GM12878 (cell line): ENCODE measurements around the gene DUSP12. TPM values are rescaled to one million over a fixed set of nuclear protein-coding genes. Genes with fewer than 3 reads are reported as not detected.
A peak's percentile ranks its signal among the peaks of the same experiment; 100 is the strongest.

Experiments used
- ATAC-seq: fragments of 200-7000 bp; cut with Tn5 transposase; 3 replicates; pipeline ENCODE4 v1.9.1; 2020; ENCODE audit warnings: mild to moderate bottlenecking, moderate library complexity
- BruUV-seq: library from RNA; stranded (reverse); fragments of 400-500 nt; replicated peaks from 2 replicates; lab custom pipeline; 2021; lab: Mats Ljungman, UMichigan
- CTCF ChIA-PET: fragments of 300-600 bp; sonication (Branson Sonifier 250); formaldehyde crosslinking; extraction: SDS; loops from one replicate; lab custom pipeline; 2021; ENCODE audit warnings: inconsistent platforms; lab: Yijun Ruan, JAX
- POLR2A ChIA-PET: fragments of 350-600 bp; formaldehyde crosslinking; extraction: SDS; loops from one replicate; lab custom pipeline; 2021; ENCODE audit warnings: inconsistent platforms; lab: Charles Lee
- RAD21 ChIA-PET: fragments of 300-600 bp; sonication (Branson Sonifier 250); formaldehyde crosslinking; loops from one replicate; lab custom pipeline; 2023; ENCODE audit warnings: antibody characterized with exemption; ENCODE audit not compliant: unreplicated experiment; lab: Charles Lee
- SMC1A ChIA-PET: fragments of 300-600 bp; sonication (Branson Sonifier 250); formaldehyde crosslinking; loops from one replicate; lab custom pipeline; 2023; ENCODE audit not compliant: unreplicated experiment, uncharacterized antibody; lab: Charles Lee
- DNase-seq: peaks from one replicate; pipeline ENCODE4 v3.0.0-alpha.2; 2011; ENCODE audit warnings: low read depth, low spot score
- FAIRE-seq: peaks from 3 replicates; lab custom pipeline; 2011; peaks lifted over from hg19 to GRCh38; lab: Jason Lieb, UNC
- H2AFZ ChIP-seq: 2 replicates; pipeline ENCODE4 v1.6.0; 2011; ENCODE audit warnings: low read depth, low read length, control low read depth; ENCODE audit not compliant: control insufficient read depth
- H3K27ac ChIP-seq: 2 replicates; pipeline ENCODE4 v1.5.1; 2011; ENCODE audit warnings: control low read depth; ENCODE audit not compliant: control insufficient read depth, insufficient read depth
- H3K27me3 ChIP-seq, 2 experiments: replicated peaks in 1 of 2; 2 replicates each; pipeline versions ENCODE4 v1.6.0 to v1.6.1; 2011; ENCODE audit warnings: low read length in 1 of 2; ENCODE audit not compliant: control insufficient read depth in 2 of 2, insufficient read depth in 2 of 2
- H3K36me3 ChIP-seq, 2 experiments: 2 replicates each; pipeline ENCODE4 v1.5.1; 2011; ENCODE audit warnings: low read length in 1 of 2; ENCODE audit not compliant: control insufficient read depth in 2 of 2, insufficient read depth in 2 of 2
- H3K4me1 ChIP-seq: 2 replicates; pipeline ENCODE4 v1.6.1; 2011; ENCODE audit warnings: mild to moderate bottlenecking, low read length, moderate library complexity, mixed read lengths; ENCODE audit not compliant: control insufficient read depth, insufficient read depth
- H3K4me2 ChIP-seq: 2 replicates; pipeline ENCODE4 v1.6.0; 2011; ENCODE audit warnings: control low read depth; ENCODE audit not compliant: control insufficient read depth, insufficient read depth
- H3K4me3 ChIP-seq: fragments of 200-600 bp; sonication (generic); 2 replicates; pipeline ENCODE4 v1.5.1; 2016
- H3K79me2 ChIP-seq: 2 replicates; pipeline ENCODE4 v1.6.0; 2011; ENCODE audit warnings: low read length; ENCODE audit not compliant: control insufficient read depth, insufficient read depth
- H3K9ac ChIP-seq: 2 replicates; pipeline ENCODE4 v1.8.0; 2011; ENCODE audit warnings: low read length, control low read depth, mixed read lengths; ENCODE audit not compliant: control insufficient read depth, insufficient read depth
- H3K9me3 ChIP-seq: replicated peaks from 3 replicates; pipeline ENCODE4 v1.5.1; 2011; ENCODE audit warnings: mild to moderate bottlenecking, low read length; ENCODE audit not compliant: control insufficient read depth, insufficient read depth
- H4K20me1 ChIP-seq: 2 replicates; pipeline ENCODE4 v1.6.0; 2011; ENCODE audit not compliant: control insufficient read depth, insufficient read depth
- CHD1 ChIP-seq: IDR thresholded peaks from 2 replicates; pipeline ENCODE4 v1.6.1; 2012; ENCODE audit warnings: low read depth, low read length, improper control_type of control experiment
- CREB1 ChIP-seq: IDR thresholded peaks from 2 replicates; pipeline ENCODE4 v1.6.1; 2012; ENCODE audit warnings: low read depth, mild to moderate bottlenecking, inconsistent platforms
- GATAD2B ChIP-seq: fragments of 450-650 bp; conservative IDR thresholded peaks from 2 replicates; pipeline ENCODE4 v1.6.1; 2017; ENCODE audit warnings: low read depth, mild to moderate bottlenecking, moderate library complexity
- RAD21 ChIP-seq: IDR thresholded peaks from 2 replicates; pipeline ENCODE4 v1.6.1; 2011; ENCODE audit warnings: mild to moderate bottlenecking, low read depth, low read length, moderate library complexity; ENCODE audit not compliant: insufficient read depth
- SIN3A ChIP-seq: IDR thresholded peaks from 2 replicates; pipeline ENCODE4 v1.6.1; 2012; ENCODE audit warnings: low read depth, low read length, improper control_type of control experiment
- SMARCA5 ChIP-seq: fragments of 450-650 bp; IDR thresholded peaks from 2 replicates; pipeline ENCODE4 v1.6.1; 2017; ENCODE audit warnings: mild to moderate bottlenecking
- SMC3 ChIP-seq: IDR thresholded peaks from 2 replicates; pipeline ENCODE4 v1.6.1; 2011; ENCODE audit warnings: low read length, improper control_type of control experiment, borderline replicate concordance
- SPI1 ChIP-seq: IDR thresholded peaks from 2 replicates; pipeline ENCODE4 v1.6.1; 2011; ENCODE audit warnings: low read depth, mild to moderate bottlenecking, low read length, moderate library complexity, borderline replicate concordance; ENCODE audit not compliant: insufficient read depth
- ZNF24 ChIP-seq: fragments of 450-650 bp; IDR thresholded peaks from 2 replicates; pipeline ENCODE4 v1.6.1; 2017; ENCODE audit warnings: antibody characterized with exemption, mild to moderate bottlenecking
- WGBS: methylation state at CpG from one replicate; pipeline ENCODE4 v1.1.6; 2016; ENCODE audit warnings: low lambda C conversion rate; ENCODE audit not compliant: insufficient replicate concordance, insufficient coverage; ENCODE audit errors: missing lambda C conversion rate; 5-methylcytosine and 5-hydroxymethylcytosine counted together
- in situ Hi-C: fragments of 300-500 bp; cut with MboI; formaldehyde crosslinking; loops from 9 replicates; pipeline ENCODE4 v1.14.3; 2018; ENCODE audit warnings: mixed read lengths
- intact Hi-C: fragments of 100-400 bp; cut with micrococcal nuclease; formaldehyde crosslinking; loops from one replicate; pipeline ENCODE4 v1.14.2; 2022; ENCODE audit not compliant: unreplicated experiment
- polyA plus RNA-seq, 11 experiments: library from polyadenylated mRNA; depleted of rRNA in 4 of 11; unstranded in 6 of 11; stranded (reverse) in 5 of 11; fragments of >200 nt; fragmentation: Nextera tagmentation in 4 of 11; fragmentation: Illumina TruSeq in 1 of 11; extraction: Ambion mirVana in 4 of 11; extraction: Trizol in 1 of 11; gene quantifications; 1 replicate in 1 of 11; 2 replicates in 10 of 11; pipeline versions ENCODE4 v1.2.1 to v1.2.3, GENCODE V29; 2011 to 2016; ENCODE audit warnings: inconsistent platforms in 2 of 11, missing spikeins in 2 of 11, low read depth in 1 of 11
- total RNA-seq, 4 experiments: library from RNA; depleted of rRNA in 3 of 4; stranded (reverse); fragments of >200 nt in 3 of 4; fragmentation: Illumina TruSeq in 1 of 4; extraction: Trizol in 1 of 4; gene quantifications; 2 replicates each; pipeline versions ENCODE4 v1.2.1 to v1.2.3, GENCODE V29; 2013 to 2021
- TF ChIP-seq, protein P1 (sequence below), 3 experiments: IDR thresholded peaks in 2 of 3; conservative IDR thresholded peaks in 1 of 3; 2 replicates each; pipeline ENCODE4 v1.5.1; 2011; ENCODE audit warnings: low read depth in 3 of 3, low read length in 3 of 3, mild to moderate bottlenecking in 3 of 3, control low read depth in 2 of 3, moderate library complexity in 2 of 3, inconsistent platforms in 1 of 3, mixed read lengths in 1 of 3; ENCODE audit not compliant: control insufficient read depth in 2 of 3, insufficient read depth in 1 of 3; ENCODE audit errors: extremely low read depth in 1 of 3
- TF ChIP-seq, protein P2 (sequence below): fragments of 450-650 bp; IDR thresholded peaks from 2 replicates; pipeline ENCODE4 v1.6.1; 2017; ENCODE audit warnings: mild to moderate bottlenecking, moderate library complexity
- TF ChIP-seq, protein P3 (sequence below): fragments of 450-650 bp; IDR thresholded peaks from 2 replicates; pipeline ENCODE4 v1.6.1; 2017; ENCODE audit warnings: mild to moderate bottlenecking

Gene DUSP12
- total and polyA plus RNA-seq, 10 of the 15 experiments (the other 5 are each of a cell fraction or from before 2014, with no cell fraction given) = 7.0 to 51.5 (median 35.4) TPM

DNA sequence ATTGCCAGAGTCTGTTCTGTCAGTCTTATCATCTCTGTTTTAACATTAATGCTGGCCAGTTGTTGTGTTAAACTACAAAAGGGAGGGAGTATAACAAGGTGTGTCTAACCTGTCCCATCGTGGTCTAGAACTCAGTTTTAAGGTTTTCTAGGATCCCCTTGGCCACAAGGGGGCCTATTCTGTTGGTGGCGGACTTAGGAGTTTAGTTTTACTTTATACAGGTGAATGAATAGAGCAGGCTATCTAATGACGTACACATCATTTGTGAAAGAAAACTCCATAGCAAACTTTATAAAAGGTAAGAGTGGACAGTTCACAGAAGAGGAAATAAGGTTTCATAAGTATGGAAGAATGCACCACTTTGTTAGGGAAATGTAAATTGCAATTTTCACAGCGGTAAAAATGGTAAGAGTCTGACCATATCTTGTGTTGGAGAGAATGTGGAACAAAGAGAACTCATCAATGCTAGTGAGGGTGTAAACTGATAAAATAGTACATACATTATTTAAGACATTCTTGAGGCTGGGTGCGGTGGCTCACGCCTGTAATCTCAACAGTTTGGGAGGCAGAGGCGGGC is 14.0 kb downstream of the DUSP12 start:
- ChIA-PET SMC1A (no interaction called here), RAD21 (interaction anchor here (1.2 to 2.3 kb wide), 3 partner anchors 14 to 25 kb away, joined by 3 to 10 read pairs (median 6); partner anchors contain the start of gene DUSP12), POLR2A (interaction anchor here (1.1 to 1.6 kb wide), 2 partner anchors 8 to 38 kb away, joined by 3 read pairs; no protein-coding TSS in a partner anchor), CTCF (interaction anchor here (1.7 to 2.6 kb wide), 4 partner anchors 14 to 274 kb away, joined by 6 to 14 read pairs (median 6); partner anchors contain the start of gene DUSP12)
- H3K27me3 ChIP-seq = no peaks in the 10 kb centered on the region
- 60% methylated on average over 7 of the region's 7 CpGs for WGBS
- DNase-seq (no peak), ATAC-seq (peak; percentile 35), FAIRE-seq (no peak)
- no TSS peak for BruUV-seq
- H3K4me3 ChIP-seq = no peak overlapping the region
- no peak overlapping the region for H3K27ac ChIP-seq
- in situ Hi-C loops (no loop called here), intact Hi-C loops (no loop called here)
- H2AFZ ChIP-seq = no peak overlapping the region
- peaks cover 33% of the 10 kb centered on the region for H3K79me2 ChIP-seq
- H4K20me1 ChIP-seq = no peaks in the 10 kb centered on the region
- no peaks in the 10 kb centered on the region for H3K36me3 ChIP-seq
- H3K9ac ChIP-seq = no peak overlapping the region
- H3K4me1 ChIP-seq = peaks cover 6% of the 10 kb centered on the region
- TF ChIP-seq, protein P1, sequence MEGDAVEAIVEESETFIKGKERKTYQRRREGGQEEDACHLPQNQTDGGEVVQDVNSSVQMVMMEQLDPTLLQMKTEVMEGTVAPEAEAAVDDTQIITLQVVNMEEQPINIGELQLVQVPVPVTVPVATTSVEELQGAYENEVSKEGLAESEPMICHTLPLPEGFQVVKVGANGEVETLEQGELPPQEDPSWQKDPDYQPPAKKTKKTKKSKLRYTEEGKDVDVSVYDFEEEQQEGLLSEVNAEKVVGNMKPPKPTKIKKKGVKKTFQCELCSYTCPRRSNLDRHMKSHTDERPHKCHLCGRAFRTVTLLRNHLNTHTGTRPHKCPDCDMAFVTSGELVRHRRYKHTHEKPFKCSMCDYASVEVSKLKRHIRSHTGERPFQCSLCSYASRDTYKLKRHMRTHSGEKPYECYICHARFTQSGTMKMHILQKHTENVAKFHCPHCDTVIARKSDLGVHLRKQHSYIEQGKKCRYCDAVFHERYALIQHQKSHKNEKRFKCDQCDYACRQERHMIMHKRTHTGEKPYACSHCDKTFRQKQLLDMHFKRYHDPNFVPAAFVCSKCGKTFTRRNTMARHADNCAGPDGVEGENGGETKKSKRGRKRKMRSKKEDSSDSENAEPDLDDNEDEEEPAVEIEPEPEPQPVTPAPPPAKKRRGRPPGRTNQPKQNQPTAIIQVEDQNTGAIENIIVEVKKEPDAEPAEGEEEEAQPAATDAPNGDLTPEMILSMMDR (IDR thresholded peaks at IDR 0.05 in 2 of 3, conservative IDR thresholded peaks at IDR 0.05 in 1 of 3; ENCODE audit: control insufficient read depth in 2 of 3, extremely low read depth in 1 of 3, insufficient read depth in 1 of 3, low read depth in 3 of 3, low read length in 3 of 3) = peak; percentile 33 to 60 (median 60); a peak in 5 of 6 replicates
- TF ChIP-seq, protein P2, sequence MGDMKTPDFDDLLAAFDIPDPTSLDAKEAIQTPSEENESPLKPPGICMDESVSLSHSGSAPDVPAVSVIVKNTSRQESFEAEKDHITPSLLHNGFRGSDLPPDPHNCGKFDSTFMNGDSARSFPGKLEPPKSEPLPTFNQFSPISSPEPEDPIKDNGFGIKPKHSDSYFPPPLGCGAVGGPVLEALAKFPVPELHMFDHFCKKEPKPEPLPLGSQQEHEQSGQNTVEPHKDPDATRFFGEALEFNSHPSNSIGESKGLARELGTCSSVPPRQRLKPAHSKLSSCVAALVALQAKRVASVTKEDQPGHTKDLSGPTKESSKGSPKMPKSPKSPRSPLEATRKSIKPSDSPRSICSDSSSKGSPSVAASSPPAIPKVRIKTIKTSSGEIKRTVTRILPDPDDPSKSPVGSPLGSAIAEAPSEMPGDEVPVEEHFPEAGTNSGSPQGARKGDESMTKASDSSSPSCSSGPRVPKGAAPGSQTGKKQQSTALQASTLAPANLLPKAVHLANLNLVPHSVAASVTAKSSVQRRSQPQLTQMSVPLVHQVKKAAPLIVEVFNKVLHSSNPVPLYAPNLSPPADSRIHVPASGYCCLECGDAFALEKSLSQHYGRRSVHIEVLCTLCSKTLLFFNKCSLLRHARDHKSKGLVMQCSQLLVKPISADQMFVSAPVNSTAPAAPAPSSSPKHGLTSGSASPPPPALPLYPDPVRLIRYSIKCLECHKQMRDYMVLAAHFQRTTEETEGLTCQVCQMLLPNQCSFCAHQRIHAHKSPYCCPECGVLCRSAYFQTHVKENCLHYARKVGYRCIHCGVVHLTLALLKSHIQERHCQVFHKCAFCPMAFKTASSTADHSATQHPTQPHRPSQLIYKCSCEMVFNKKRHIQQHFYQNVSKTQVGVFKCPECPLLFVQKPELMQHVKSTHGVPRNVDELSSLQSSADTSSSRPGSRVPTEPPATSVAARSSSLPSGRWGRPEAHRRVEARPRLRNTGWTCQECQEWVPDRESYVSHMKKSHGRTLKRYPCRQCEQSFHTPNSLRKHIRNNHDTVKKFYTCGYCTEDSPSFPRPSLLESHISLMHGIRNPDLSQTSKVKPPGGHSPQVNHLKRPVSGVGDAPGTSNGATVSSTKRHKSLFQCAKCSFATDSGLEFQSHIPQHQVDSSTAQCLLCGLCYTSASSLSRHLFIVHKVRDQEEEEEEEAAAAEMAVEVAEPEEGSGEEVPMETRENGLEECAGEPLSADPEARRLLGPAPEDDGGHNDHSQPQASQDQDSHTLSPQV = no peak
- no peak for TF ChIP-seq SIN3A
- no peak for TF ChIP-seq SMARCA5
- no peak for TF ChIP-seq GATAD2B
- no peak for TF ChIP-seq CREB1
- peak; percentile 51 for TF ChIP-seq RAD21
- TF ChIP-seq, protein P3, sequence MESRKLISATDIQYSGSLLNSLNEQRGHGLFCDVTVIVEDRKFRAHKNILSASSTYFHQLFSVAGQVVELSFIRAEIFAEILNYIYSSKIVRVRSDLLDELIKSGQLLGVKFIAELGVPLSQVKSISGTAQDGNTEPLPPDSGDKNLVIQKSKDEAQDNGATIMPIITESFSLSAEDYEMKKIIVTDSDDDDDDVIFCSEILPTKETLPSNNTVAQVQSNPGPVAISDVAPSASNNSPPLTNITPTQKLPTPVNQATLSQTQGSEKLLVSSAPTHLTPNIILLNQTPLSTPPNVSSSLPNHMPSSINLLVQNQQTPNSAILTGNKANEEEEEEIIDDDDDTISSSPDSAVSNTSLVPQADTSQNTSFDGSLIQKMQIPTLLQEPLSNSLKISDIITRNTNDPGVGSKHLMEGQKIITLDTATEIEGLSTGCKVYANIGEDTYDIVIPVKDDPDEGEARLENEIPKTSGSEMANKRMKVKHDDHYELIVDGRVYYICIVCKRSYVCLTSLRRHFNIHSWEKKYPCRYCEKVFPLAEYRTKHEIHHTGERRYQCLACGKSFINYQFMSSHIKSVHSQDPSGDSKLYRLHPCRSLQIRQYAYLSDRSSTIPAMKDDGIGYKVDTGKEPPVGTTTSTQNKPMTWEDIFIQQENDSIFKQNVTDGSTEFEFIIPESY = peak; percentile 79
- TF ChIP-seq SPI1 = no peak
- TF ChIP-seq ZNF24 = no peak
- no peak for TF ChIP-seq CHD1
- peak; percentile 30; the same call in 1 of the 2 replicates for TF ChIP-seq SMC3
- H3K9me3 ChIP-seq = no peaks in the 10 kb centered on the region
- no peak overlapping the region for H3K4me2 ChIP-seq
